Measurements from ENCODE around the gene ZSCAN12. TPM values are rescaled to one million over a fixed set of nuclear protein-coding genes. Genes with fewer than 3 reads are reported as not detected.
A peak's percentile ranks its signal among the peaks of the same experiment; 100 is the strongest.

Gene ZSCAN12
- total and polyA plus RNA-seq, 10 of the 15 experiments (the other 5 are each of a cell fraction or from before 2014, with no cell fraction given) = 1.2 to 12.2 (median 7.4) TPM

GRCh38 chr6:28399350-28400121 is at the start of gene ZSCAN12 (continued):
- TF ChIP-seq SKIL (IDR thresholded peaks at IDR 0.05; ENCODE audit: low read depth, poor library complexity, severe bottlenecking) (peak; percentile 39), ZNF217 (IDR thresholded peaks at IDR 0.05) (0 out of 2 replicates have a peak, but pooled peaks have one; percentile 20), TBL1XR1 (IDR thresholded peaks at IDR 0.05; ENCODE audit: low read depth, low read length) (peak; percentile 49; the same call in 1 of the 2 replicates), BCLAF1 (IDR thresholded peaks at IDR 0.05) (no peak), RELB (IDR thresholded peaks at IDR 0.05; ENCODE audit: low read depth) (peak; percentile 71; the same call in 1 of the 2 replicates), ZBTB11 (CRISPR knock-in tag; IDR thresholded peaks at IDR 0.05) (peak; percentile 89), DPF2 (IDR thresholded peaks at IDR 0.05) (peak; percentile 69), USF1 (IDR thresholded peaks at IDR 0.05; ENCODE audit: borderline replicate concordance, extremely low read length, insufficient read depth, low read depth, low read length) (no peak), ATF7 (IDR thresholded peaks at IDR 0.05; ENCODE audit: low read depth) (peak; percentile 68), SMARCA5 (IDR thresholded peaks at IDR 0.05) (peak; percentile 89), BHLHE40 (IDR thresholded peaks at IDR 0.05; ENCODE audit: borderline replicate concordance in 1 of 2, low read depth in 2 of 2, low read length in 1 of 2) (peak; percentile 82 to 83), ZBED1 (IDR thresholded peaks at IDR 0.05; ENCODE audit: borderline replicate concordance) (peak; percentile 59; the same call in 1 of the 2 replicates), JUNB (IDR thresholded peaks at IDR 0.05) (no peak), MXI1 (IDR thresholded peaks at IDR 0.05; ENCODE audit: low read depth, low read length) (peak; percentile 82), NFIC (IDR thresholded peaks at IDR 0.05; ENCODE audit: low read depth, low read length) (0 out of 2 replicates have a peak, but pooled peaks have one; percentile 40), PAX8 (IDR thresholded peaks at IDR 0.05) (0 out of 2 replicates have a peak, but pooled peaks have one; percentile 36), KDM1A (IDR thresholded peaks at IDR 0.05; ENCODE audit: borderline replicate concordance) (no peak), EZH2 (IDR thresholded peaks at IDR 0.05; ENCODE audit: borderline replicate concordance, control insufficient read depth, low read depth, low read length) (no peak)

Data from GM12878 (cell line).